ENCODE data around the gene ROR1. TPM values are rescaled to one million over a fixed set of nuclear protein-coding genes. Genes with fewer than 3 reads are reported as not detected.

ROR1 gene
- total and polyA plus RNA-seq, 12 donors, result 2.9 to 36.2 (median 15.3) TPM

- Histone ChIP-seq H3K27me3 (no peaks in the 10 kb centered on the region), H3K4me1 (peaks cover 6 to 68% (median 39%) of the 10 kb centered on the region in 9 donors), H3K4me3 (no peak overlapping the region), H3K9me3 (no peaks in the 10 kb centered on the region), H3K27ac (peak overlapping the region in 7 of 10 donors; percentile 45 to 86 (median 80)), H3K36me3 (no peaks in the 10 kb centered on the region)
- DNase-seq, result no peak
- no peak for ATAC-seq
- intact Hi-C loops (cut with DNase I), result loop anchor here in 5 of 10 donors (5.0 to 10.0 kb wide), 5 partner anchors 59 to 227 kb away; partner anchors contain the start of gene ROR1 (in 1 of the 5)
- no peak for TF ChIP-seq CTCF (IDR thresholded peaks at IDR 0.05)
- 72 to 79% methylated on average over 5 of the region's 5 CpGs for WGBS, 2 donors
These were observed 147.5 kb downstream of the ROR1 start for GRCh38 chr1:63921359-63921758.

GRCh38 chr1:63921802-63922201 is 148.0 kb downstream of the ROR1 start:
- no peaks in the 10 kb centered on the region for H3K9me3 ChIP-seq
- H3K4me3 ChIP-seq, result no peak overlapping the region
- H3K4me1 ChIP-seq, result peaks cover 6 to 63% (median 34%) of the 10 kb centered on the region in 9 donors
- DNase-seq (no peak), ATAC-seq (no peak)
- H3K27me3 ChIP-seq, result no peaks in the 10 kb centered on the region
- no peaks in the 10 kb centered on the region for H3K36me3 ChIP-seq
- no peak for TF ChIP-seq CTCF (IDR thresholded peaks at IDR 0.05)
- intact Hi-C loops (cut with DNase I), result loop anchor here in 5 of 10 donors (5.0 to 10.0 kb wide), 5 partner anchors 60 to 227 kb away; partner anchors contain the start of gene ROR1 (in 1 of the 5)
- H3K27ac ChIP-seq, result peak overlapping the region in 9 of 10 donors; percentile 39 to 86 (median 80)

GRCh38 chr1:63922848-63923247 is 149.0 kb downstream of the ROR1 start:
- WGBS, 2 donors, result 44 to 53% methylated on average over 6 of the region's 6 CpGs
- Histone ChIP-seq H3K4me3 (no peak overlapping the region), H3K27ac (peak overlapping the region; percentile 39 to 86 (median 78)), H3K9me3 (no peaks in the 10 kb centered on the region), H3K27me3 (no peaks in the 10 kb centered on the region), H3K4me1 (peaks cover 6 to 58% (median 35%) of the 10 kb centered on the region in 9 donors), H3K36me3 (no peaks in the 10 kb centered on the region)
- no peak for TF ChIP-seq CTCF (IDR thresholded peaks at IDR 0.05)
- ATAC-seq (peak; percentile 78 to 96 (median 92)), DNase-seq (peak; percentile 27 to 72)
- intact Hi-C loops (cut with DNase I), result loop anchor here in 5 of 10 donors (5.0 to 10.0 kb wide), 5 partner anchors 61 to 228 kb away; partner anchors contain the start of gene ROR1 (in 1 of the 5)

- peaks cover 6 to 62% (median 39%) of the 10 kb centered on the region in 9 donors for H3K4me1 ChIP-seq
- no peak for TF ChIP-seq CTCF (IDR thresholded peaks at IDR 0.05)
- 76 to 82% methylated on average over 2 of the region's 2 CpGs for WGBS, 2 donors
- intact Hi-C loops (cut with DNase I), result loop anchor here in 5 of 10 donors (5.0 to 10.0 kb wide), 5 partner anchors 61 to 229 kb away; partner anchors contain the start of gene ROR1 (in 1 of the 5)
- ATAC-seq (peak in 1 of 8 donors; percentile 7), DNase-seq (no peak)
- H3K9me3 ChIP-seq, result no peaks in the 10 kb centered on the region
- no peak overlapping the region for H3K4me3 ChIP-seq
- no peaks in the 10 kb centered on the region for H3K27me3 ChIP-seq
- H3K36me3 ChIP-seq, result no peaks in the 10 kb centered on the region
- peak overlapping the region; percentile 39 to 86 (median 78) for H3K27ac ChIP-seq
These were observed 149.5 kb downstream of the ROR1 start for GRCh38 chr1:63923302-63923701.

Measured in heart right ventricle (tissue), 16 donors.